IMR-90 (cell line): ENCODE measurements around the gene IQSEC1. TPM values are rescaled to one million over a fixed set of nuclear protein-coding genes. Genes with fewer than 3 reads are reported as not detected.

Source experiments
- ATAC-seq: fragments of 200-7000 bp; cut with Tn5 transposase; 2 replicates; pipeline ENCODE4 v1.9.1; 2020; ENCODE audit warnings: low read depth, mild to moderate bottlenecking, moderate library complexity
- BruUV-seq: library from RNA; stranded (reverse); fragments of 400-500 nt; replicated peaks from 2 replicates; lab custom pipeline; 2021; lab: Mats Ljungman, UMichigan
- CTCF ChIA-PET: fragments of 300-600 bp; formaldehyde crosslinking; extraction: SDS; loops from one replicate; lab custom pipeline; 2021; ENCODE audit warnings: antibody characterized with exemption; lab: Yijun Ruan, JAX
- POLR2A ChIA-PET: fragments of 300-600 bp; sonication (Branson Sonifier 250); formaldehyde crosslinking; loops from one replicate; lab custom pipeline; 2022; ENCODE audit warnings: antibody characterized with exemption; ENCODE audit not compliant: unreplicated experiment; lab: Charles Lee
- DNase-seq: peaks from one replicate; pipeline ENCODE4 v3.0.0; 2013
- H2AFZ ChIP-seq: replicated peaks from 2 replicates; pipeline ENCODE3; 2013; ENCODE audit warnings: low read length, mild to moderate bottlenecking; ENCODE audit not compliant: poor library complexity
- H2AK5ac ChIP-seq: 2 replicates; pipeline ENCODE4 v1.6.1; 2013; ENCODE audit warnings: low read depth, low read length, inconsistent platforms
- H2AK9ac ChIP-seq: replicated peaks from 2 replicates; pipeline ENCODE3; 2013; ENCODE audit warnings: mild to moderate bottlenecking, low read depth, low read length, moderate library complexity; ENCODE audit not compliant: poor library complexity
- H2BK120ac ChIP-seq: 2 replicates; pipeline ENCODE4 v1.6.1; 2013; ENCODE audit warnings: low read depth, low read length, inconsistent platforms
- H2BK15ac ChIP-seq: 3 replicates; pipeline ENCODE4 v1.6.1; 2013; ENCODE audit warnings: low read depth, low read length, inconsistent platforms
- H2BK20ac ChIP-seq: 2 replicates; pipeline ENCODE4 v1.6.1; 2013; ENCODE audit warnings: low read depth, mild to moderate bottlenecking, inconsistent platforms, low read length, moderate library complexity
- H2BK5ac ChIP-seq: 2 replicates; pipeline ENCODE4 v1.6.1; 2013; ENCODE audit warnings: mild to moderate bottlenecking, low read depth, low read length, inconsistent platforms; ENCODE audit not compliant: poor library complexity, severe bottlenecking
- H3K14ac ChIP-seq: replicated peaks from 2 replicates; pipeline ENCODE4 v1.6.1; 2013; ENCODE audit warnings: low read depth, low read length, inconsistent platforms
- H3K18ac ChIP-seq: 2 replicates; pipeline ENCODE4 v1.6.1; 2013; ENCODE audit warnings: low read depth, low read length, control low read depth
- H3K23ac ChIP-seq: 2 replicates; pipeline ENCODE4 v1.6.1; 2013; ENCODE audit warnings: low read depth, low read length, inconsistent platforms
- H3K27ac ChIP-seq: 2 replicates; pipeline ENCODE4 v1.5.1; 2013; ENCODE audit warnings: mild to moderate bottlenecking, control low read depth, low read length; ENCODE audit not compliant: insufficient read depth
- H3K27me3 ChIP-seq: 2 replicates; pipeline ENCODE4 v1.6.1; 2013; ENCODE audit warnings: low read length; ENCODE audit not compliant: control insufficient read depth, insufficient read depth
- H3K36me3 ChIP-seq: 2 replicates; pipeline ENCODE4 v1.6.1; 2013; ENCODE audit warnings: low read length, mixed read lengths; ENCODE audit not compliant: control insufficient read depth, insufficient read depth
- H3K4ac ChIP-seq: 2 replicates; pipeline ENCODE4 v1.6.1; 2013; ENCODE audit warnings: low read depth, low read length, inconsistent platforms
- H3K4me1 ChIP-seq: 2 replicates; pipeline ENCODE4 v1.6.1; 2013; ENCODE audit warnings: low read length, mixed read lengths; ENCODE audit not compliant: control insufficient read depth, insufficient read depth
- H3K4me2 ChIP-seq: 2 replicates; pipeline ENCODE4 v1.6.1; 2013; ENCODE audit warnings: low read depth, mild to moderate bottlenecking, control low read depth, low read length, moderate library complexity
- H3K4me3 ChIP-seq: 2 replicates; pipeline ENCODE4 v1.5.1; 2013; ENCODE audit warnings: low read depth, mild to moderate bottlenecking, control low read depth, low read length, moderate library complexity; ENCODE audit not compliant: insufficient read depth
- H3K56ac ChIP-seq: 2 replicates; pipeline ENCODE4 v1.6.1; 2013; ENCODE audit warnings: low read length, inconsistent platforms; ENCODE audit not compliant: insufficient read depth; ENCODE audit errors: extremely low read depth
- H3K79me1 ChIP-seq, 2 experiments: 2 replicates each; pipeline ENCODE4 v1.6.1; 2013; ENCODE audit warnings: low read length in 2 of 2, inconsistent platforms in 1 of 2, low read depth in 1 of 2
- H3K9ac ChIP-seq: 2 replicates; pipeline ENCODE4 v1.6.1; 2013; ENCODE audit warnings: low read depth, low read length, control low read depth
- H3K9me1 ChIP-seq: 2 replicates; pipeline ENCODE4 v1.6.1; 2013; ENCODE audit warnings: low read length, inconsistent platforms; ENCODE audit not compliant: insufficient read depth
- H3K9me3 ChIP-seq: 2 replicates; pipeline ENCODE4 v1.6.1; 2013; ENCODE audit warnings: low read length; ENCODE audit not compliant: control insufficient read depth, insufficient read depth
- H4K20me1 ChIP-seq: 2 replicates; pipeline ENCODE4 v1.6.1; 2013; ENCODE audit warnings: low read length, inconsistent platforms; ENCODE audit not compliant: insufficient read depth
- H4K5ac ChIP-seq: 2 replicates; pipeline ENCODE4 v1.6.1; 2013; ENCODE audit warnings: mild to moderate bottlenecking, low read depth, low read length, control low read depth
- H4K8ac ChIP-seq, 2 experiments: 2 replicates each; pipeline ENCODE4 v1.6.1; 2013; ENCODE audit warnings: low read depth in 2 of 2, low read length in 2 of 2, control low read depth in 1 of 2, inconsistent platforms in 1 of 2
- H4K91ac ChIP-seq: 2 replicates; pipeline ENCODE4 v1.6.1; 2013; ENCODE audit warnings: low read depth, low read length, inconsistent platforms; ENCODE audit not compliant: insufficient read depth
- CEBPB ChIP-seq: IDR thresholded peaks from 2 replicates; pipeline ENCODE4 v1.6.1; 2012; ENCODE audit warnings: low read depth, low read length, improper control_type of control experiment
- CHD1 ChIP-seq: IDR thresholded peaks from 2 replicates; pipeline ENCODE4 v1.6.1; 2012; ENCODE audit warnings: low read depth, low read length, improper control_type of control experiment
- FOS ChIP-seq: fragments of 150-350 bp; IDR thresholded peaks from 2 replicates; pipeline ENCODE4 v1.6.1; 2016; ENCODE audit warnings: low read depth, low read length
- MAFK ChIP-seq: IDR thresholded peaks from 2 replicates; pipeline ENCODE4 v1.6.1; 2012; ENCODE audit warnings: low read depth, low read length, improper control_type of control experiment
- MAZ ChIP-seq: IDR thresholded peaks from 2 replicates; pipeline ENCODE4 v1.6.1; 2012; ENCODE audit warnings: low read depth, mild to moderate bottlenecking, low read length, improper control_type of control experiment, moderate library complexity, borderline replicate concordance
- MXI1 ChIP-seq: IDR thresholded peaks from 2 replicates; pipeline ENCODE4 v1.6.1; 2012; ENCODE audit warnings: low read depth, mild to moderate bottlenecking, low read length, moderate library complexity, borderline replicate concordance
- NFE2L2 ChIP-seq: fragments of 150-350 bp; IDR thresholded peaks from 2 replicates; pipeline ENCODE4 v1.6.1; 2016; ENCODE audit warnings: low read depth, mild to moderate bottlenecking, low read length
- POLR2A ChIP-seq: IDR thresholded peaks from 2 replicates; pipeline ENCODE4 v1.6.1; 2012; ENCODE audit warnings: mild to moderate bottlenecking, low read depth, low read length
- RAD21 ChIP-seq: IDR thresholded peaks from 2 replicates; pipeline ENCODE4 v1.6.1; 2012; ENCODE audit warnings: low read length, improper control_type of control experiment
- RCOR1 ChIP-seq: IDR thresholded peaks from 2 replicates; pipeline ENCODE4 v1.6.1; 2012; ENCODE audit warnings: mild to moderate bottlenecking, low read length, improper control_type of control experiment; ENCODE audit not compliant: insufficient replicate concordance
- RFX5 ChIP-seq: IDR thresholded peaks from 2 replicates; pipeline ENCODE4 v1.8.0; 2012; ENCODE audit warnings: low read depth, mild to moderate bottlenecking, low read length, moderate library complexity
- SMC3 ChIP-seq: fragments of 150-350 bp; IDR thresholded peaks from 2 replicates; pipeline ENCODE4 v1.6.1; 2016; ENCODE audit warnings: low read depth, mild to moderate bottlenecking, antibody characterized with exemption, low read length, moderate library complexity
- WGBS, 2 experiments: methylation state at CpG; one replicate each; pipeline versions ENCODE4 v1.1.5 to v1.1.7; 2013; ENCODE audit warnings: missing lambda C conversion rate in 2 of 2; ENCODE audit not compliant: insufficient read length in 1 of 2; ENCODE audit errors: extremely low coverage in 2 of 2; 5-methylcytosine and 5-hydroxymethylcytosine counted together
- dilution Hi-C: fragments of 300-500 bp; cut with HindIII; formaldehyde crosslinking; loops from one replicate; pipeline ENCODE4 v1.14.3; 2018; ENCODE audit warnings: low sequenced_read_pairs; ENCODE audit not compliant: unreplicated experiment
- in situ Hi-C: fragments of 300-500 bp; cut with MboI; formaldehyde crosslinking; loops from 3 replicates; pipeline ENCODE4 v1.14.3; 2019; ENCODE audit warnings: low sequenced_read_pairs, inconsistent platforms, mixed read lengths
- intact Hi-C: fragments of 100-400 bp; cut with micrococcal nuclease; formaldehyde crosslinking; loops from 2 replicates; pipeline ENCODE4 v1.10.0; 2022
- polyA plus RNA-seq, 3 experiments: library from polyadenylated mRNA; depleted of rRNA; stranded (reverse); fragments of >200 nt; gene quantifications; 2 replicates each; pipeline ENCODE4 v1.2.3, GENCODE V29; 2012; ENCODE audit warnings: low replicate concordance in 1 of 3
- total RNA-seq: library from RNA; depleted of rRNA; stranded (reverse); fragments of >200 nt; gene quantifications from 2 replicates; pipeline ENCODE4 v1.2.3, GENCODE V29; 2012
- TF ChIP-seq, protein P1 (sequence below): fragments of 150-350 bp; IDR thresholded peaks from 2 replicates; pipeline ENCODE4 v1.6.1; 2016; ENCODE audit warnings: low read depth, mild to moderate bottlenecking, low read length, moderate library complexity, borderline replicate concordance
- TF ChIP-seq, protein P2 (sequence below): fragments of 150-350 bp; IDR thresholded peaks from 2 replicates; pipeline ENCODE4 v1.6.1; 2017; ENCODE audit warnings: mild to moderate bottlenecking, antibody characterized with exemption, low read length, low read depth
- TF ChIP-seq, protein P3 (sequence below): conservative IDR thresholded peaks from 2 replicates; pipeline ENCODE4 v1.5.1; 2012; ENCODE audit warnings: mild to moderate bottlenecking, low read depth, low read length, improper control_type of control experiment

Gene IQSEC1
- total and polyA plus RNA-seq, 2 of the 4 experiments (the other 2 are of a cell fraction), result 5.9 to 11.9 TPM

DNA sequence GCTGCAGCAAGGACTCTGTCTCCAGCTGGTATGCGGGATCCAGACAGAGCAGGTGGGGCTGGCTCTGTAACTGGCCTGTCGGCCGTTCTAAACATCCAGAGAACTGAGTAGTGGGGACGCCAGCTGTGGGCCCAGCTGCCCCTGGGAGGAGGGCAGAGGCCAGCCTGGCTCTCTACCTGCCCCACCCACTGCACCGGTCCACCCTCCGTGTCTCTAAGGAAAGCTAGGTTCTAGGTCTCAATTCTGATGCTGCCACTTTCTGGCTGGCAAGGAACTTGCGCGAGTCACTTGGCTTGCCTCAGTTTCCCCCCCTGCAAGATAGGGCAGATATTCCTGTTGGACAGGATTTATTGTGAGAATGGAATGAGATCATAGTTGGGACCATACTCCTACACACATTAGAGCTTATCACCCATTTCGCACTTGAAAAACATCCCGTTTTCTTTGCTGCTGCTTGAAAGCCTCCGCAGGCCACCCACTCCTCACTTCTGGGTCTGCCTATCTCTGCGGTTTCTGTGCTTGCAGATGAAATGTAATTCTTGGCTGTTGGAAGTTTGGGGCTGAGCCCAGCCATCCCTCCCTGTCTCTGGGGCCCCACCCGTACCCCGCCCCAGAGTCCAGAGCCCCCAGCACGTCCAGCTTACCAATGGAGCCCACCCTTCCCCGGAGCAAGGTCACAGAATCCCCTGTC is 65.8 kb downstream of the IQSEC1 start:
- BruUV-seq, result no TSS peak
- H3K36me3 ChIP-seq, result no peaks in the 10 kb centered on the region
- H3K27me3 ChIP-seq, result peaks cover 23% of the 10 kb centered on the region
- no peak overlapping the region for H3K4me3 ChIP-seq
- no peak overlapping the region for H2BK15ac ChIP-seq
- dilution Hi-C loops, result no loop called here
- H4K20me1 ChIP-seq, result no peaks in the 10 kb centered on the region
- no peak overlapping the region for H2BK120ac ChIP-seq
- H3K23ac ChIP-seq, result no peak overlapping the region
- H4K8ac ChIP-seq, result no peak overlapping the region
- no peak overlapping the region for H3K9ac ChIP-seq
- H3K14ac ChIP-seq, result no peak overlapping the region
- H3K4me2 ChIP-seq, result no peak overlapping the region
- no peak overlapping the region for H3K27ac ChIP-seq
- CTCF ChIA-PET, result no interaction called here
- DNase-seq, result no peak
- no peak overlapping the region for H2BK20ac ChIP-seq
- in situ Hi-C loops, result no loop called here
- no peak overlapping the region for H2AK5ac ChIP-seq
- POLR2A ChIA-PET, result no interaction called here
- ATAC-seq, result no peak
- no peaks in the 10 kb centered on the region for H3K79me1 ChIP-seq
- no peaks in the 10 kb centered on the region for H3K9me1 ChIP-seq
- no peaks in the 10 kb centered on the region; the same call in 1 of the 2 replicates for H3K4me1 ChIP-seq
- H2BK5ac ChIP-seq, result no peak overlapping the region
- no peak overlapping the region for H3K18ac ChIP-seq
- H3K56ac ChIP-seq, result no peak overlapping the region
- no CpG with 5 or more reads among the region's 16 CpGs for WGBS, 2 experiments
- intact Hi-C loops, result no loop called here
- H3K9me3 ChIP-seq, result no peaks in the 10 kb centered on the region
- no peak overlapping the region for H3K4ac ChIP-seq
- TF ChIP-seq RFX5 (no peak), POLR2A (no peak), CEBPB (no peak), FOS (no peak), SMC3 (no peak), RCOR1 (no peak), CHD1 (no peak), RAD21 (no peak), MAZ (no peak), NFE2L2 (no peak), MAFK (no peak), MXI1 (no peak)
- TF ChIP-seq, protein P1, sequence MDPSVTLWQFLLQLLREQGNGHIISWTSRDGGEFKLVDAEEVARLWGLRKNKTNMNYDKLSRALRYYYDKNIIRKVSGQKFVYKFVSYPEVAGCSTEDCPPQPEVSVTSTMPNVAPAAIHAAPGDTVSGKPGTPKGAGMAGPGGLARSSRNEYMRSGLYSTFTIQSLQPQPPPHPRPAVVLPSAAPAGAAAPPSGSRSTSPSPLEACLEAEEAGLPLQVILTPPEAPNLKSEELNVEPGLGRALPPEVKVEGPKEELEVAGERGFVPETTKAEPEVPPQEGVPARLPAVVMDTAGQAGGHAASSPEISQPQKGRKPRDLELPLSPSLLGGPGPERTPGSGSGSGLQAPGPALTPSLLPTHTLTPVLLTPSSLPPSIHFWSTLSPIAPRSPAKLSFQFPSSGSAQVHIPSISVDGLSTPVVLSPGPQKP, result no peak
- TF ChIP-seq, protein P2, sequence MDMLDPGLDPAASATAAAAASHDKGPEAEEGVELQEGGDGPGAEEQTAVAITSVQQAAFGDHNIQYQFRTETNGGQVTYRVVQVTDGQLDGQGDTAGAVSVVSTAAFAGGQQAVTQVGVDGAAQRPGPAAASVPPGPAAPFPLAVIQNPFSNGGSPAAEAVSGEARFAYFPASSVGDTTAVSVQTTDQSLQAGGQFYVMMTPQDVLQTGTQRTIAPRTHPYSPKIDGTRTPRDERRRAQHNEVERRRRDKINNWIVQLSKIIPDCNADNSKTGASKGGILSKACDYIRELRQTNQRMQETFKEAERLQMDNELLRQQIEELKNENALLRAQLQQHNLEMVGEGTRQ, result no peak
- TF ChIP-seq, protein P3, sequence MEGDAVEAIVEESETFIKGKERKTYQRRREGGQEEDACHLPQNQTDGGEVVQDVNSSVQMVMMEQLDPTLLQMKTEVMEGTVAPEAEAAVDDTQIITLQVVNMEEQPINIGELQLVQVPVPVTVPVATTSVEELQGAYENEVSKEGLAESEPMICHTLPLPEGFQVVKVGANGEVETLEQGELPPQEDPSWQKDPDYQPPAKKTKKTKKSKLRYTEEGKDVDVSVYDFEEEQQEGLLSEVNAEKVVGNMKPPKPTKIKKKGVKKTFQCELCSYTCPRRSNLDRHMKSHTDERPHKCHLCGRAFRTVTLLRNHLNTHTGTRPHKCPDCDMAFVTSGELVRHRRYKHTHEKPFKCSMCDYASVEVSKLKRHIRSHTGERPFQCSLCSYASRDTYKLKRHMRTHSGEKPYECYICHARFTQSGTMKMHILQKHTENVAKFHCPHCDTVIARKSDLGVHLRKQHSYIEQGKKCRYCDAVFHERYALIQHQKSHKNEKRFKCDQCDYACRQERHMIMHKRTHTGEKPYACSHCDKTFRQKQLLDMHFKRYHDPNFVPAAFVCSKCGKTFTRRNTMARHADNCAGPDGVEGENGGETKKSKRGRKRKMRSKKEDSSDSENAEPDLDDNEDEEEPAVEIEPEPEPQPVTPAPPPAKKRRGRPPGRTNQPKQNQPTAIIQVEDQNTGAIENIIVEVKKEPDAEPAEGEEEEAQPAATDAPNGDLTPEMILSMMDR, result no peak
- no peak overlapping the region for H2AK9ac ChIP-seq
- H4K5ac ChIP-seq, result no peak overlapping the region
- H4K91ac ChIP-seq, result no peak overlapping the region
- H2AFZ ChIP-seq, result no peak overlapping the region
